ENCODE measurements around the gene PDE1A. TPM values are rescaled to one million over a fixed set of nuclear protein-coding genes. Genes with fewer than 3 reads are reported as not detected.

The PDE1A gene
- total RNA-seq, 3 donors from 2014 or later: not detected

GRCh38 chr2:182208421-182208820 is 218.4 kb downstream of the PDE1A start:
- Mint-ChIP-seq H3K27me3 (ENCODE audit: low read depth) (no peaks in the 10 kb centered on the region), H3K4me3 (no peak overlapping the region), H3K9me3 (no peaks in the 10 kb centered on the region), H3K36me3 (ENCODE audit: insufficient read depth) (no peaks in the 10 kb centered on the region), H3K4me1 (ENCODE audit: low read depth) (no peaks in the 10 kb centered on the region)
- no peak for ATAC-seq
- no peak for DNase-seq

GRCh38 chr2:182207049-182207746 is 219.6 kb downstream of the PDE1A start:
- Mint-ChIP-seq H3K4me3 (no peak overlapping the region), H3K36me3 (ENCODE audit: insufficient read depth) (no peaks in the 10 kb centered on the region), H3K4me1 (ENCODE audit: low read depth) (no peaks in the 10 kb centered on the region), H3K27me3 (ENCODE audit: low read depth) (no peaks in the 10 kb centered on the region), H3K9me3 (no peaks in the 10 kb centered on the region)
- DNase-seq (no peak), ATAC-seq (no peak)

GRCh38 chr2:182197529-182197928 is 229.3 kb downstream of the PDE1A start:
- no peaks in the 10 kb centered on the region for H3K27me3 Mint-ChIP-seq (ENCODE audit: low read depth)
- ATAC-seq (no peak), DNase-seq (no peak)
- no peak overlapping the region for H3K4me3 Mint-ChIP-seq
- no peaks in the 10 kb centered on the region for H3K4me1 Mint-ChIP-seq (ENCODE audit: low read depth)
- H3K36me3 Mint-ChIP-seq (ENCODE audit: insufficient read depth): no peaks in the 10 kb centered on the region
- H3K9me3 Mint-ChIP-seq: no peaks in the 10 kb centered on the region

- no peaks in the 10 kb centered on the region for H3K36me3 Mint-ChIP-seq (ENCODE audit: insufficient read depth)
Measured at GRCh38 chr2:182193291-182193690, 233.5 kb downstream of the PDE1A start.

GRCh38 chr2:182191061-182191460 is 235.8 kb downstream of the PDE1A start:
- Mint-ChIP-seq H3K27me3 (ENCODE audit: low read depth) (no peaks in the 10 kb centered on the region), H3K4me3 (no peak overlapping the region), H3K36me3 (ENCODE audit: insufficient read depth) (no peaks in the 10 kb centered on the region), H3K9me3 (no peaks in the 10 kb centered on the region), H3K4me1 (ENCODE audit: low read depth) (no peaks in the 10 kb centered on the region)
- no peak for DNase-seq
- no peak for ATAC-seq

More at GRCh38 chr2:182193291-182193690, 233.5 kb downstream of the PDE1A start:
- no peak for DNase-seq
- Mint-ChIP-seq H3K27me3 (ENCODE audit: low read depth) (no peaks in the 10 kb centered on the region), H3K4me1 (ENCODE audit: low read depth) (no peaks in the 10 kb centered on the region), H3K4me3 (no peak overlapping the region), H3K9me3 (no peaks in the 10 kb centered on the region)
- ATAC-seq: no peak

- Mint-ChIP-seq H3K9me3 (peaks cover 6% of the 10 kb centered on the region), H3K4me3 (no peak overlapping the region), H3K27me3 (ENCODE audit: low read depth) (peaks cover 2% of the 10 kb centered on the region), H3K36me3 (ENCODE audit: insufficient read depth) (no peaks in the 10 kb centered on the region), H3K4me1 (ENCODE audit: low read depth) (no peaks in the 10 kb centered on the region)
- ATAC-seq: no peak
- DNase-seq: no peak
Measured at GRCh38 chr2:182187130-182187529, 239.7 kb downstream of the PDE1A start.

- Mint-ChIP-seq H3K4me3 (no peak overlapping the region), H3K27me3 (ENCODE audit: low read depth) (peaks cover 5% of the 10 kb centered on the region), H3K4me1 (ENCODE audit: low read depth) (no peaks in the 10 kb centered on the region), H3K9me3 (peaks cover 6% of the 10 kb centered on the region), H3K36me3 (ENCODE audit: insufficient read depth) (no peaks in the 10 kb centered on the region)
- DNase-seq (no peak), ATAC-seq (no peak)
Measured at GRCh38 chr2:182186132-182186735, 240.6 kb downstream of the PDE1A start.

GRCh38 chr2:182182436-182182835 is 244.4 kb downstream of the PDE1A start:
- peaks cover 6% of the 10 kb centered on the region for H3K9me3 Mint-ChIP-seq
- no peak for DNase-seq
- peaks cover 12% of the 10 kb centered on the region for H3K27me3 Mint-ChIP-seq (ENCODE audit: low read depth)
- H3K4me1 Mint-ChIP-seq (ENCODE audit: low read depth): no peaks in the 10 kb centered on the region
- no peak overlapping the region for H3K4me3 Mint-ChIP-seq
- H3K36me3 Mint-ChIP-seq (ENCODE audit: insufficient read depth): no peaks in the 10 kb centered on the region
- ATAC-seq: no peak

- DNase-seq: no peak
- Mint-ChIP-seq H3K27me3 (ENCODE audit: low read depth) (peaks cover 12% of the 10 kb centered on the region), H3K9me3 (peaks cover 6% of the 10 kb centered on the region), H3K4me1 (ENCODE audit: low read depth) (no peaks in the 10 kb centered on the region), H3K4me3 (no peak overlapping the region), H3K36me3 (ENCODE audit: insufficient read depth) (no peaks in the 10 kb centered on the region)
- ATAC-seq: no peak
Measured at GRCh38 chr2:182181381-182181780, 245.5 kb downstream of the PDE1A start.

GRCh38 chr2:182179176-182179575 is 247.7 kb downstream of the PDE1A start:
- Mint-ChIP-seq H3K9me3 (peaks cover 6% of the 10 kb centered on the region), H3K4me3 (no peak overlapping the region), H3K36me3 (ENCODE audit: insufficient read depth) (no peaks in the 10 kb centered on the region), H3K27me3 (ENCODE audit: low read depth) (peaks cover 14% of the 10 kb centered on the region), H3K4me1 (ENCODE audit: low read depth) (no peaks in the 10 kb centered on the region)
- DNase-seq (no peak), ATAC-seq (no peak)

GRCh38 chr2:182173944-182174622 is 252.8 kb downstream of the PDE1A start:
- no peaks in the 10 kb centered on the region for H3K36me3 Mint-ChIP-seq (ENCODE audit: insufficient read depth)
- H3K4me3 Mint-ChIP-seq: no peak overlapping the region
- no peaks in the 10 kb centered on the region for H3K4me1 Mint-ChIP-seq (ENCODE audit: low read depth)
- no peaks in the 10 kb centered on the region for H3K9me3 Mint-ChIP-seq
- DNase-seq (no peak), ATAC-seq (no peak)
- H3K27me3 Mint-ChIP-seq (ENCODE audit: low read depth): peaks cover 2% of the 10 kb centered on the region

- Mint-ChIP-seq H3K4me3 (no peak overlapping the region), H3K27me3 (ENCODE audit: low read depth) (peaks cover 5% of the 10 kb centered on the region), H3K9me3 (no peaks in the 10 kb centered on the region), H3K36me3 (ENCODE audit: insufficient read depth) (no peaks in the 10 kb centered on the region), H3K4me1 (ENCODE audit: low read depth) (no peaks in the 10 kb centered on the region)
- ATAC-seq (no peak), DNase-seq (no peak)
Measured at GRCh38 chr2:182170341-182170740, 256.5 kb downstream of the PDE1A start.

- ATAC-seq (no peak), DNase-seq (no peak)
- Mint-ChIP-seq H3K4me3 (no peak overlapping the region), H3K36me3 (ENCODE audit: insufficient read depth) (no peaks in the 10 kb centered on the region), H3K4me1 (ENCODE audit: low read depth) (no peaks in the 10 kb centered on the region), H3K9me3 (no peaks in the 10 kb centered on the region), H3K27me3 (ENCODE audit: low read depth) (peaks cover 3% of the 10 kb centered on the region)
Measured at GRCh38 chr2:182167882-182168281, 259.0 kb downstream of the PDE1A start.

GRCh38 chr2:182166841-182167240 is 260.0 kb downstream of the PDE1A start:
- Mint-ChIP-seq H3K4me3 (no peak overlapping the region), H3K4me1 (ENCODE audit: low read depth) (no peaks in the 10 kb centered on the region), H3K9me3 (no peaks in the 10 kb centered on the region), H3K27me3 (ENCODE audit: low read depth) (peaks cover 3% of the 10 kb centered on the region), H3K36me3 (ENCODE audit: insufficient read depth) (no peaks in the 10 kb centered on the region)
- no peak for DNase-seq
- ATAC-seq: no peak

GRCh38 chr2:182166406-182166805 is 260.4 kb downstream of the PDE1A start:
- DNase-seq: no peak

More at GRCh38 chr2:182166406-182166805, 260.4 kb downstream of the PDE1A start:
- peaks cover 3% of the 10 kb centered on the region for H3K27me3 Mint-ChIP-seq (ENCODE audit: low read depth)
- no peak for ATAC-seq
- H3K9me3 Mint-ChIP-seq: no peaks in the 10 kb centered on the region
- no peaks in the 10 kb centered on the region for H3K4me1 Mint-ChIP-seq (ENCODE audit: low read depth)
- H3K4me3 Mint-ChIP-seq: no peak overlapping the region
- no peaks in the 10 kb centered on the region for H3K36me3 Mint-ChIP-seq (ENCODE audit: insufficient read depth)

Measured in activated T-cell treated with anti-CD3 and anti-CD28 coated beads, Interleukin-2, amount 50 U/mL, for 4 hours (primary cell).